Osteocyte (in vitro differentiated cells): ENCODE measurements around the gene OPN4. TPM values are rescaled to one million over a fixed set of nuclear protein-coding genes. Genes with fewer than 3 reads are reported as not detected.

Experiments used
- DNase-seq: peaks from one replicate; pipeline ENCODE4 v3.0.0; 2021; ENCODE audit warnings: mixed read lengths; ENCODE audit not compliant: unreplicated experiment; ENCODE audit errors: extremely low spot score
- H3K27ac Mint-ChIP-seq: one replicate; pipeline ENCODE4 v1.8.0; 2021; ENCODE audit warnings: mild to moderate bottlenecking, mixed read lengths; ENCODE audit not compliant: unreplicated experiment
- H3K27me3 Mint-ChIP-seq: one replicate; pipeline ENCODE4 v1.8.0; 2021; ENCODE audit warnings: mixed read lengths; ENCODE audit not compliant: unreplicated experiment
- H3K36me3 Mint-ChIP-seq: one replicate; pipeline ENCODE4 v1.8.0; 2021; ENCODE audit warnings: mixed read lengths; ENCODE audit not compliant: unreplicated experiment
- H3K4me1 Mint-ChIP-seq: one replicate; pipeline ENCODE4 v1.8.0; 2021; ENCODE audit warnings: mixed read lengths; ENCODE audit not compliant: unreplicated experiment
- H3K4me3 Mint-ChIP-seq: one replicate; pipeline ENCODE4 v1.8.0; 2021; ENCODE audit warnings: mild to moderate bottlenecking, moderate library complexity, mixed read lengths; ENCODE audit not compliant: unreplicated experiment
- H3K9me3 Mint-ChIP-seq: one replicate; pipeline ENCODE4 v1.8.0; 2021; ENCODE audit warnings: mixed read lengths; ENCODE audit not compliant: unreplicated experiment
- total RNA-seq: library from RNA; stranded (reverse); gene quantifications from 2 replicates; pipeline ENCODE4 v1.2.1, GENCODE V29; 2021
- TF ChIP-seq, protein P1 (sequence below): fragments of 200-600 bp; sonication (generic); IDR thresholded peaks from 2 replicates; pipeline ENCODE4 v1.5.0; 2021; ENCODE audit warnings: antibody characterized with exemption, mild to moderate bottlenecking, moderate library complexity

The OPN4 gene
- total RNA-seq, 1 donor from 2014 or later, result not detected

DNA sequence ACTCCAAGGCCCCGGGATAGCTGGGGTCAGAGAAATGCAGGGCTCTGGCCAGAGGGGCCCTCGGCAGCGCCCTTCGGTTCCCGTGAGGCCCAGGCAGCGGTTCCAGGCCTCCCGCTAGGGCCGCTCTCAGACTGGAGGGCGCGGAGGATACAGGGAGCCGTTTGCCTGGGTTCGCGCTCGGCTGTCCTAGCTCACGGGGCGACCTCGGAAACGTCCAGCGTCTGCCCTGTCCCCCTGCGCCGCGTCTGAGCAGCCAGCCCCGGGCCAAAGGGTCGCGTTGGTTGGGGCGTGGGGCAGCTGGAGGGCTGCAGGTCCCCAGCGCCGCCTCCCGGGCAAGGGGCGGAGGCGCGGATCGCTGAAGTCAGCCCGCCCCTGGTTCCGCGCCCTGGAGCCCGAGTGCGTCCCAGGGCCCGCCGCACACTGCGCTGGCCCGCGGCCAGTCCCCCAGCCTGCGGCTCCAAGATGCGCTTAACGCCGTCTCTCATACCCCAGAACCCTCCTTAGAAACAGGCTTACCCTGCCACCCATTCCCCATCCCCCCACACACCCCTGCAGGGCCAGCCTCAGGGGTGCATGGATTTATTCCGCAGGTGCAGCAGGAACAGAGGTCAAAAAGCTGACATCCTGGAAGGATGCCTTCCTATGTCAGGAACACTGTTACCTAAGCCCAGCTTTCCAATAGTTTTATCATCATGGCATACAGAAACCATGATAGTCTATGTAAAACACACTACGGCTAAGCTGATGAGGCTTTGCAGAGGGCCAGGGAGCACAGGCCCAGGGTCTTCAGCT, 22.1 kb upstream of the OPN4 start:
- TF ChIP-seq, protein P1, sequence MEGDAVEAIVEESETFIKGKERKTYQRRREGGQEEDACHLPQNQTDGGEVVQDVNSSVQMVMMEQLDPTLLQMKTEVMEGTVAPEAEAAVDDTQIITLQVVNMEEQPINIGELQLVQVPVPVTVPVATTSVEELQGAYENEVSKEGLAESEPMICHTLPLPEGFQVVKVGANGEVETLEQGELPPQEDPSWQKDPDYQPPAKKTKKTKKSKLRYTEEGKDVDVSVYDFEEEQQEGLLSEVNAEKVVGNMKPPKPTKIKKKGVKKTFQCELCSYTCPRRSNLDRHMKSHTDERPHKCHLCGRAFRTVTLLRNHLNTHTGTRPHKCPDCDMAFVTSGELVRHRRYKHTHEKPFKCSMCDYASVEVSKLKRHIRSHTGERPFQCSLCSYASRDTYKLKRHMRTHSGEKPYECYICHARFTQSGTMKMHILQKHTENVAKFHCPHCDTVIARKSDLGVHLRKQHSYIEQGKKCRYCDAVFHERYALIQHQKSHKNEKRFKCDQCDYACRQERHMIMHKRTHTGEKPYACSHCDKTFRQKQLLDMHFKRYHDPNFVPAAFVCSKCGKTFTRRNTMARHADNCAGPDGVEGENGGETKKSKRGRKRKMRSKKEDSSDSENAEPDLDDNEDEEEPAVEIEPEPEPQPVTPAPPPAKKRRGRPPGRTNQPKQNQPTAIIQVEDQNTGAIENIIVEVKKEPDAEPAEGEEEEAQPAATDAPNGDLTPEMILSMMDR, result peak; percentile 30
- H3K4me1 Mint-ChIP-seq, result peaks cover 22% of the 10 kb centered on the region
- no peak for DNase-seq
- no peaks in the 10 kb centered on the region for H3K36me3 Mint-ChIP-seq
- no peaks in the 10 kb centered on the region for H3K9me3 Mint-ChIP-seq
- peaks cover 5% of the 10 kb centered on the region for H3K27me3 Mint-ChIP-seq
- H3K4me3 Mint-ChIP-seq, result peak overlapping the region; percentile 35
- H3K27ac Mint-ChIP-seq, result no peak overlapping the region

DNA sequence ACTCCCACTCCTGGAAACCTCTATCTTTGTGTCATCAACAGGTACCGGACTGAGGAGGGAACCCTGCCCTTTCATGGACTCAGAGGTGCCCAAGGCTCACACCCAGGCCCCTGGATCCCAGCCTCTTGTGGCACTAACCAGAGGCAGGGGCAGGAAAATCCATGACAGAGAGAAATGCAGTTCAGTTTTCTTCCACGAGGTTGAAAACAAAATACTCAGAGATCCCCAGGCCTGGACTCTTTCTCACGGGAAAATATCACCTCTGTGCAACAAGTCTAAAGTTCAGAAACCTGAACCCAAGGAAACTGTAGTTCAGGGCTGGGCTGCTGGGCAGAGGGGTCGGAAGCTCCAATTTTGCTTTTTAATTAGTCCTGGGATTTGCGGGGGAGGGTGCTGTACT, 21.4 kb upstream of the OPN4 start:
- Mint-ChIP-seq H3K4me1 (peaks cover 22% of the 10 kb centered on the region), H3K27me3 (peaks cover 5% of the 10 kb centered on the region), H3K27ac (no peak overlapping the region), H3K9me3 (no peaks in the 10 kb centered on the region), H3K36me3 (no peaks in the 10 kb centered on the region), H3K4me3 (no peak overlapping the region)
- TF ChIP-seq, protein P1, result no peak
- no peak for DNase-seq

DNA sequence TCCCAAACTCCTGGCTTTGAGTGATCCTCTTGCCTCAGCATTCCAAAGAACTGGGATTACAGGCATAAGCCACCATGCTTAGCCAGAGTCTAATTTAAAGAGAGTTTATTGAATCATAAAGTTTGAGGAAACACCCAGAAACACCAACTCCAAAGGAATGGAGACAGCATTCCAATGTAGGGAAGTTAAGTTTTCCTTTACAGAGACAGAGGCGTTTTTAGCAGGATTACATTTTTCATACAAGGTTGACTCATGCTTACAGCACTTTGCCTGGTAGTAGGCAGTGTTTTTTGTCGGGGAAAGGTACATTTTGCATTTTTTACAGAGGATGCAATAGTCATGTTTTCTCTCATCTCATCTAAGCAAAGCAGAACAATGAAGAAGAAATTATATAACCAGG, 18.9 kb upstream of the OPN4 start:
- H3K27me3 Mint-ChIP-seq, result no peaks in the 10 kb centered on the region
- no peaks in the 10 kb centered on the region for H3K9me3 Mint-ChIP-seq
- H3K4me3 Mint-ChIP-seq, result no peak overlapping the region
- no peaks in the 10 kb centered on the region for H3K36me3 Mint-ChIP-seq
- TF ChIP-seq, protein P1, result no peak
- no peak for DNase-seq
- peaks cover 22% of the 10 kb centered on the region for H3K4me1 Mint-ChIP-seq
- H3K27ac Mint-ChIP-seq, result peak overlapping the region; percentile 52

DNA sequence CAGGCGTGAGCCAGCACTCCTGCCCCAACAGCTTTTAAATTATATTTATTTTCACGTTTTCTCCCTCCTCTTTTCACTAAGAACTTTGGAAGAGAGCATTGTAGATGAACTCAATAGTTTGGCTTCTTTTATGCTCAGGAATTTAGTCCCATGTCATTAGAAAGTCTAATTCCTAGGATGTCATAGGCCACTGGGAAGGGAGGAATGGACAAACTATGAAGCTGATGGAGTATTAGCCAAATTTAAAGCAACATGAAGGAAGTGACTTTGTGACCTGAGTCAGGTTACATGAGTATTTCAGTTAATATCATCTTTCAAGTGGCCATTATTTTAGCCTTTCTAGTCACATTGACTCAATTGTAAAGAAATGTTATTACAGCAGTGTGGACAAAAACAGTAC, 18.0 kb upstream of the OPN4 start:
- no peaks in the 10 kb centered on the region for H3K36me3 Mint-ChIP-seq
- no peaks in the 10 kb centered on the region for H3K27me3 Mint-ChIP-seq
- no peak overlapping the region for H3K4me3 Mint-ChIP-seq
- no peak for DNase-seq
- TF ChIP-seq, protein P1, result no peak
- H3K9me3 Mint-ChIP-seq, result no peaks in the 10 kb centered on the region
- H3K27ac Mint-ChIP-seq, result no peak overlapping the region
- peaks cover 22% of the 10 kb centered on the region for H3K4me1 Mint-ChIP-seq

DNA sequence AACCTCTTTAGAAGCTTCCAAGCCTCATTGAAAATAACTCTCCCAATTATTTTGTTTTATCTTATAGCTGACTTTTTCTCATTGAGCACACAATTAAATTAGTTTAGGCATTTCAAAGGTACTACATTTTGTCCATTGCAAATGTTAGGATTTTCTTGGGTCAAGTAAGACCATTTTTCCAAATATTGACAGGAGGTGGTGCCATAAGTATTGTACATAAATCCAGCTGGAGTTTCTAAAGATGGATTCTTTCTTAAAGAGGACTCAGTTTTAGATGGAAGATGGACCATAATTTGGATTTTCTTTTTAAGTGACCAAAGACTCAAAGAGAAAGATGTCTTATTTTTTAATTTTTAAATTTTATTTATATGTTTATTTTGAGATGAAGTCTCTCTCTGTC, 12.3 kb upstream of the OPN4 start:
- no peak for DNase-seq
- H3K36me3 Mint-ChIP-seq, result no peaks in the 10 kb centered on the region
- TF ChIP-seq, protein P1, result peak; percentile 38
- no peaks in the 10 kb centered on the region for H3K9me3 Mint-ChIP-seq
- H3K27me3 Mint-ChIP-seq, result no peaks in the 10 kb centered on the region
- H3K4me3 Mint-ChIP-seq, result no peak overlapping the region
- H3K4me1 Mint-ChIP-seq, result peaks cover 20% of the 10 kb centered on the region
- H3K27ac Mint-ChIP-seq, result no peak overlapping the region
